ENCODE measurements around the gene YLPM1. TPM values are rescaled to one million over a fixed set of nuclear protein-coding genes. Genes with fewer than 3 reads are reported as not detected.

Gene YLPM1
- polyA plus RNA-seq, 10 donors, result 39.8 to 61.3 (median 54.1) TPM

GRCh38 chr14:74866708-74867389 is 103.7 kb downstream of the YLPM1 start:
- no peak for DNase-seq

GRCh38 chr14:74867673-74868072 is 104.6 kb downstream of the YLPM1 start:
- no peak for DNase-seq

GRCh38 chr14:74868739-74869138 is 105.6 kb downstream of the YLPM1 start:
- no peak for DNase-seq

GRCh38 chr14:74871819-74872218 is 108.7 kb downstream of the YLPM1 start:
- DNase-seq, result no peak

GRCh38 chr14:74875204-74875603 is 112.1 kb downstream of the YLPM1 start:
- no peak for DNase-seq

GRCh38 chr14:74875941-74876913 is 113.1 kb downstream of the YLPM1 start, which contains the start of gene PROX2:
PROX2 (minus strand) TSS chr14:74876145; CDS start chr14:74863834, 12,311 bp downstream.
- DNase-seq, result no peak

GRCh38 chr14:74879427-74880182 is 116.5 kb downstream of the YLPM1 start:
- DNase-seq, result no peak

- DNase-seq, result peak; percentile 84 to 95 (median 91)
Measured at GRCh38 chr14:74881431-74882102, 118.5 kb downstream of the YLPM1 start, which contains the start of gene DLST. DLST (plus strand) TSS chr14:74881916; CDS start chr14:74881954, 38 bp downstream.

- DNase-seq, result no peak
Measured at GRCh38 chr14:74882103-74882920, 119.2 kb downstream of the YLPM1 start.

Other genes starting within 250 kb of the YLPM1 start
- 10 to 100 TPM in 5 of 10 donors, 1 to 10 TPM in 5; 6.2 to 17.5 (median 10.2) TPM for gene LTBP2, start 151.1 kb upstream of the YLPM1 start, polyA plus RNA-seq (ENCODE audit: insufficient read length in 10 of 10)
- gene AREL1, start 50.2 kb upstream of the YLPM1 start, polyA plus RNA-seq (ENCODE audit: insufficient read length in 10 of 10), result 10 to 100 TPM; 17.7 to 23.3 (median 20.6) TPM
- 10 to 100 TPM; 35.2 to 50.5 (median 40.1) TPM for gene FCF1, start 50.2 kb upstream of the YLPM1 start, polyA plus RNA-seq (ENCODE audit: insufficient read length in 10 of 10)
- 1 to 10 TPM in 3 of 10 donors, under 1 TPM in 7; 0.08 to 1.3 (median 0.32) TPM for gene PROX2, start 112.8 kb downstream of the YLPM1 start, polyA plus RNA-seq (ENCODE audit: insufficient read length in 10 of 10)
- 10 to 100 TPM; 58.5 to 80.6 (median 68.6) TPM for gene DLST, start 118.6 kb downstream of the YLPM1 start, polyA plus RNA-seq (ENCODE audit: insufficient read length in 10 of 10)
- gene RPS6KL1, start 159.9 kb downstream of the YLPM1 start, polyA plus RNA-seq (ENCODE audit: insufficient read length in 10 of 10), result 10 to 100 TPM in 5 of 10 donors, 1 to 10 TPM in 5; 4.0 to 12.8 (median 9.6) TPM
- gene PGF, start 192.3 kb downstream of the YLPM1 start, polyA plus RNA-seq (ENCODE audit: insufficient read length in 10 of 10), result 10 to 100 TPM; 23.3 to 33.7 (median 25.1) TPM
- gene EIF2B2, start 239.6 kb downstream of the YLPM1 start, polyA plus RNA-seq (ENCODE audit: insufficient read length in 10 of 10), result 10 to 100 TPM; 43.6 to 60.2 (median 47.8) TPM